ENCODE data around the gene DKKL1. TPM values are rescaled to one million over a fixed set of nuclear protein-coding genes. Genes with fewer than 3 reads are reported as not detected.

Gene DKKL1
- polyA plus RNA-seq, 1 donor: 0.91 TPM

DNA sequence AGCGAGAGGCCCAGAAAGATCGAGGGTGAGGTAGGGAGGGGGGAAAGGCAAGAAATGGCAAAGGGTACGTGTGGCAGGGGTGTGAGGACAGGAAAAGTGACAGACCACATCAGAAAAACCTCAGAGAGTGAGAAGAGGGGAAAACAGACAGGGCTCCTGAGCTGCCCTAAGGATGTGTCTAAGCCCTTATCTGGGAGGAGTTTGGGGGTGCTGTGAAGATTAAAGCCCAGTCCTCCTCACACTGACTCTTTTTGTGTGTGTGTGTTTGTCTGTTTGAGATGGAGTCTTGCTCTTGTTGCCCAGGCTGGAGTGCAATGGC is 60.3 kb downstream of the DKKL1 start:
- no peak overlapping the region for H3K27ac ChIP-seq (ENCODE audit: low read length)
- DNase-seq: no peak
- H3K4me1 ChIP-seq (ENCODE audit: control insufficient read depth, insufficient read depth, low read length): peaks cover 2% of the 10 kb centered on the region
- no peaks in the 10 kb centered on the region for H3K36me3 ChIP-seq (ENCODE audit: control insufficient read depth, insufficient read depth, low read length)
- WGBS (ENCODE audit: insufficient coverage, low lambda C conversion rate): no CpG with 5 or more reads among the region's 3 CpGs
- peaks cover 100% of the 10 kb centered on the region for H3K27me3 ChIP-seq (ENCODE audit: control insufficient read depth, insufficient read depth, low read length)
- H3K4me3 ChIP-seq (ENCODE audit: low read length): no peak overlapping the region
- H3K9me3 ChIP-seq (ENCODE audit: control insufficient read depth, low read depth, low read length): peaks cover 13% of the 10 kb centered on the region

Other genes starting within 250 kb of the DKKL1 start
- 7.8 TPM for gene LIN7B, start 249.5 kb upstream of the DKKL1 start, polyA plus RNA-seq
- gene C19orf73, start 244.7 kb upstream of the DKKL1 start, polyA plus RNA-seq: 1.4 TPM
- 5.9 TPM for gene PPFIA3, start 244.3 kb upstream of the DKKL1 start, polyA plus RNA-seq
- gene HRC, start 208.5 kb upstream of the DKKL1 start, polyA plus RNA-seq: 1.8 TPM
- gene TRPM4, start 206.1 kb upstream of the DKKL1 start, polyA plus RNA-seq: 17.5 TPM
- 0.61 TPM for gene SLC6A16, start 38.7 kb upstream of the DKKL1 start, polyA plus RNA-seq
- gene CD37, start 28.5 kb upstream of the DKKL1 start, polyA plus RNA-seq: 5.9 TPM
- gene TEAD2, start 1.5 kb upstream of the DKKL1 start, polyA plus RNA-seq: 17.2 TPM
- not detected for gene KASH5, start 24.4 kb downstream of the DKKL1 start, polyA plus RNA-seq
- gene PTH2, start 59.6 kb downstream of the DKKL1 start, polyA plus RNA-seq: not detected
- gene GFY, start 61.5 kb downstream of the DKKL1 start, polyA plus RNA-seq: not detected
- 0.19 TPM for gene SLC17A7, start 77.7 kb downstream of the DKKL1 start, polyA plus RNA-seq
- 80.8 TPM for gene PIH1D1, start 87.9 kb downstream of the DKKL1 start, polyA plus RNA-seq
- gene ALDH16A1, start 89.3 kb downstream of the DKKL1 start, polyA plus RNA-seq: 27.5 TPM
- 6.6 TPM for gene FLT3LG, start 110.3 kb downstream of the DKKL1 start, polyA plus RNA-seq
- gene RPL13A, start 123.7 kb downstream of the DKKL1 start, polyA plus RNA-seq: 3,839 TPM
- gene RPS11, start 132.6 kb downstream of the DKKL1 start, polyA plus RNA-seq: 3,330 TPM
- gene FCGRT, start 148.8 kb downstream of the DKKL1 start, polyA plus RNA-seq: 510 TPM
- gene RCN3, start 164.1 kb downstream of the DKKL1 start, polyA plus RNA-seq: 59.7 TPM
- 51.3 TPM for gene NOSIP, start 216.7 kb downstream of the DKKL1 start, polyA plus RNA-seq
- gene PRRG2, start 217.4 kb downstream of the DKKL1 start, polyA plus RNA-seq: 11.4 TPM
- gene PRR12, start 227.3 kb downstream of the DKKL1 start, polyA plus RNA-seq: 19.1 TPM